Kidney (tissue), 14 donors: ENCODE results near the gene GUK1. TPM values are rescaled to one million over a fixed set of nuclear protein-coding genes. Genes with fewer than 3 reads are reported as not detected.

Source experiments
- DNase-seq, 5 donors: peaks; one replicate each; pipeline ENCODE4 v3.0.0-alpha.2; 2013 to 2020
- FAIRE-seq: peaks from 2 replicates; lab custom pipeline; 2012; peaks lifted over from hg19 to GRCh38; lab: Jason Lieb, UNC
- H3K27ac ChIP-seq, 2 donors: one replicate each; pipeline ENCODE4 v1.7.0; 2013; ENCODE audit warnings: low read depth in 2 of 2, low read length in 2 of 2, inconsistent platforms in 1 of 2
- H3K27me3 ChIP-seq: one replicate; pipeline ENCODE4 v1.7.1; 2013; ENCODE audit warnings: low read length, inconsistent platforms; ENCODE audit not compliant: control insufficient read depth, insufficient read depth
- H3K36me3 ChIP-seq, 3 donors: one replicate each; pipeline versions ENCODE4 v1.7.0 to v1.7.1; 2013; ENCODE audit warnings: low read length in 3 of 3, control low read depth in 1 of 3, inconsistent platforms in 1 of 3; ENCODE audit not compliant: insufficient read depth in 3 of 3, control insufficient read depth in 2 of 3
- H3K4me1 ChIP-seq, 3 donors: one replicate each; pipeline versions ENCODE4 v1.7.0 to v1.7.1; 2013; ENCODE audit warnings: low read length in 3 of 3, inconsistent platforms in 1 of 3, low read depth in 1 of 3; ENCODE audit not compliant: control insufficient read depth in 2 of 3, insufficient read depth in 2 of 3
- H3K4me3 ChIP-seq, 3 donors: one replicate each; pipeline versions ENCODE4 v1.7.0 to v1.8.1; 2013; ENCODE audit warnings: low read length in 3 of 3, control low read depth in 1 of 3, inconsistent platforms in 1 of 3
- H3K9ac ChIP-seq, 3 donors: one replicate each; pipeline versions ENCODE4 v1.7.0 to v1.7.1; 2013; ENCODE audit warnings: low read length in 3 of 3, control low read depth in 1 of 3, inconsistent platforms in 1 of 3
- H3K9me3 ChIP-seq, 3 donors: one replicate each; pipeline versions ENCODE4 v1.7.0 to v1.7.1; 2013; ENCODE audit warnings: low read length in 3 of 3, control low read depth in 1 of 3, inconsistent platforms in 1 of 3; ENCODE audit not compliant: control insufficient read depth in 2 of 3, insufficient read depth in 1 of 3
- intact Hi-C: fragments of 100-400 bp; cut with DNase I; formaldehyde crosslinking; loops from one replicate; pipeline ENCODE4 v1.11.1; 2022
- polyA plus RNA-seq: library from polyadenylated mRNA; stranded (reverse); fragments of 350-450 nt; fragmentation: Illumina TruSeq; extraction: RNeasy Lipid Tissue Mini Kit (QIAGEN cat#74804); gene quantifications from one replicate; pipeline ENCODE4 v1.2.3, GENCODE V29; 2014; ENCODE audit warnings: low read depth, low replicate concordance; ENCODE audit not compliant: insufficient read depth
- total RNA-seq: library from RNA; stranded (reverse); fragmentation: NEBNext Ultra II Directional; extraction: Animal tissue kit (Norgen Biotek cat#: 25700); gene quantifications from one replicate; pipeline ENCODE4 v1.2.1, GENCODE V29; 2021
- TF ChIP-seq, protein P1 (sequence below): IDR thresholded peaks from 3 replicates; pipeline ENCODE4 v1.5.1; 2012; ENCODE audit warnings: mild to moderate bottlenecking, moderate library complexity, borderline replicate concordance; ENCODE audit not compliant: insufficient read depth; ENCODE audit errors: extremely low read depth
- donor health status: control.
- donor health status: control.
- donor health status: control.
- donor health status: control.
- donor health status: control.
- donor health status: DM: yes; HTN: yes; CAD: no.
- donor health status: Normal renal cell carcinoma (clear cell type).

GUK1 gene
- total and polyA plus RNA-seq, 2 donors from 2014 or later = 221 to 410 TPM

DNA sequence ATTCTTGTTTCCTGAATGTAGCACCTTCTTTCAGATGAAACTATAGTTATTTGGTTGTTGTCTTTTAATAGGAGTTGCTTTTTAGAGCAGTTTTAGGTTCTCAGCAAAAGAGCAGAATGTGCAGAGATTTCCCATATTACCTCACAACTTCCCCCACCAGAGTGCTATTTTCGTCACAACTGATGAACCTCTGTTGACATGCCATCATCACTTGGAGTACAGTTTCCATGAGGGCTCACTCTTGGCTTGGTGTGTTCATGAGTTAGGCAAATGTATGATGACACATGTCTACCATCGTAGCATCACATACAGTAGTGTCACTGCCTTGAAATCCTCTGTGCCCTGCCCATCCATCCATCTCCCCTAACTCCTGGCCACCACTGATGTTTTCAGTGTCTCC is 29.3 kb downstream of the GUK1 start:
- Histone ChIP-seq H3K9me3 (no peaks in the 10 kb centered on the region), H3K4me1 (peaks cover 0 to 6% (median 6%) of the 10 kb centered on the region in 3 donors), H3K27ac (no peak overlapping the region), H3K4me3 (no peak overlapping the region), H3K9ac (no peak overlapping the region), H3K36me3 (no peaks in the 10 kb centered on the region), H3K27me3 (no peaks in the 10 kb centered on the region)
- intact Hi-C loops = no loop called here
- FAIRE-seq (no peak), DNase-seq (no peak)
- TF ChIP-seq, protein P1, sequence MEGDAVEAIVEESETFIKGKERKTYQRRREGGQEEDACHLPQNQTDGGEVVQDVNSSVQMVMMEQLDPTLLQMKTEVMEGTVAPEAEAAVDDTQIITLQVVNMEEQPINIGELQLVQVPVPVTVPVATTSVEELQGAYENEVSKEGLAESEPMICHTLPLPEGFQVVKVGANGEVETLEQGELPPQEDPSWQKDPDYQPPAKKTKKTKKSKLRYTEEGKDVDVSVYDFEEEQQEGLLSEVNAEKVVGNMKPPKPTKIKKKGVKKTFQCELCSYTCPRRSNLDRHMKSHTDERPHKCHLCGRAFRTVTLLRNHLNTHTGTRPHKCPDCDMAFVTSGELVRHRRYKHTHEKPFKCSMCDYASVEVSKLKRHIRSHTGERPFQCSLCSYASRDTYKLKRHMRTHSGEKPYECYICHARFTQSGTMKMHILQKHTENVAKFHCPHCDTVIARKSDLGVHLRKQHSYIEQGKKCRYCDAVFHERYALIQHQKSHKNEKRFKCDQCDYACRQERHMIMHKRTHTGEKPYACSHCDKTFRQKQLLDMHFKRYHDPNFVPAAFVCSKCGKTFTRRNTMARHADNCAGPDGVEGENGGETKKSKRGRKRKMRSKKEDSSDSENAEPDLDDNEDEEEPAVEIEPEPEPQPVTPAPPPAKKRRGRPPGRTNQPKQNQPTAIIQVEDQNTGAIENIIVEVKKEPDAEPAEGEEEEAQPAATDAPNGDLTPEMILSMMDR = no peak

DNA sequence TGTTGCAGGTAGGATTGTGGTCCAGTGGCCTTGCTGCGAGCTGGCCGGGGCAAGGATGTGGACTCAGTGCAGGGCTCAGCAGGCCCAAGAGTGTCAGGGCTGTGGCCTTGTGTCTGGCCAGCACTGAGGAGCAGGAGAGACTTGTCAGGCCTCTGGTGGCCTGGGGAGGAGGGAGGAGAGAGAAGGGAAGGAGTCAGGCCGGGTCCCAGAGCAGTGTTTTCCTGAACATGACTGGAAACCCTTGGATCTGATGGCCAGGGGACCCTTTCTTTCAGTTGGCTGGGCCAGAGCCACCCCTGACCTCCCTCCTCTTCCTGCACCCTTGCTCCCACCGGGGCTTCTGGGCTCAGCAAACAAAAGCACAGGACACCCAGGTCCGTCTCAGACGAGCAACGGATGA is 30.6 kb downstream of the GUK1 start:
- no peak for FAIRE-seq

DNA sequence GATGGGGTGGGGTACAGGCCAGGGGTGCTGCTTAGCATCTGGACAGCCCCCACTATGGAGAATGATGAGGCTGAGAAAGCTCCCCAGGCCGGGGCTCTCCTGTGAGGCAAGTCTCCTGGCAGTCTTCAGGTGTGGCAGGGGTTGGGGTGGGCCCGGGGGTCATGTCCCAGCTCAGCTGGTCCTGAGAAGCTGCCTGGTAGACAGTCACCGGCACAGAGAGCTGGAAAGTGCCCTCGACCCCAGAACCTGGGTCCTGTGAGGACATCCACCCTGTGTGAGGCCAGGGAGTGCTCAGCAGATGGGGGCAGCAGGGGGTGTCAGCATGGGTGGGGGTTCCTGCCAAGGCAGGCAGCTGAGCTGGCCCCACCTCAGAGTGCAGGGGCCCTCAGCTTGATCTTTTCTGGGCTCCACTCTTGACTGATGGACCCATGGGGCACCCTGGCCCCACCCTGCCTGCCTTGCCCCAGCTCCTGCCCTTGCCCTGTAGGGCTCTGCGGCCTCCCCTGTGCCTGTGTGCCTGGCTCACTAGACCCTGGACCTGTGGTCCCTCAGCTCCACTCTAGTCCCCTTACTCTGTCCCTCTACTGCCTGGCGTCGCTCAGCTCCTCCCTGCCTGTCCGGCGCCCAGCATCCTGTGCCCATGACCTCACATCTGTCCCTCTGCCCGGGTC is 31.3 kb downstream of the GUK1 start:
- Histone ChIP-seq H3K27ac (no peak overlapping the region), H3K27me3 (no peaks in the 10 kb centered on the region), H3K9ac (no peak overlapping the region), H3K4me3 (no peak overlapping the region), H3K4me1 (peaks cover 0 to 5% (median 5%) of the 10 kb centered on the region in 3 donors), H3K9me3 (no peaks in the 10 kb centered on the region), H3K36me3 (peaks cover 0 to 3% (median 0%) of the 10 kb centered on the region in 3 donors)
- TF ChIP-seq, protein P1 = no peak
- FAIRE-seq = no peak
- intact Hi-C loops = no loop called here
- DNase-seq = peak in 1 of 5 donors; percentile 69

More for the DNA sequence above, 30.6 kb downstream of the GUK1 start:
- peaks cover 0 to 3% (median 0%) of the 10 kb centered on the region in 3 donors for H3K36me3 ChIP-seq
- no peaks in the 10 kb centered on the region for H3K9me3 ChIP-seq
- intact Hi-C loops = no loop called here
- no peaks in the 10 kb centered on the region for H3K27me3 ChIP-seq
- TF ChIP-seq, protein P1 = no peak
- DNase-seq = peak in 1 of 5 donors; percentile 28
- H3K27ac ChIP-seq = no peak overlapping the region
- H3K9ac ChIP-seq = no peak overlapping the region
- H3K4me3 ChIP-seq = no peak overlapping the region
- peaks cover 0 to 6% (median 6%) of the 10 kb centered on the region in 3 donors for H3K4me1 ChIP-seq
